ENCODE results near the gene KCNJ6.

DNA sequence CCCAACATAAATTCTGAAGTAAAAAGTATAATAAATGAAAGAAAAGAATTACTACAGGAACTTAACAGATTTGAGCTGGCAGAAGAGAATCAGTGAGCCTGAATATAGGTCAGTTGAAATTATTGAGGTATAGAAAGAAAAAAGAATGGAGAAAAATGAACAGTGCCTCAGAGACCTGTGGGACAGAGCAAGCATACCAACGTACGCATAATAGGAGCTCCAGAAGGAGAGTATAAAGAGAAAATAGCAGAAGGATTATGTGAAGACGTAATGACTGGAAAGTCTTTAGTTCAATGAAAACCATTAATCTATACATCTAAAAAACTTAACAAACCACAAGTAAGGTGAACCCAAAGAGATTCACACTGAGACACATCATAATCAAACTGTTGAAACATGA is 287.9 kb downstream of the KCNJ6 start:
- no peak for TF ChIP-seq CTCF (IDR thresholded peaks at IDR 0.05)
- no peak for TF ChIP-seq EP300 (IDR thresholded peaks at IDR 0.05)
